HepG2 (cell line): ENCODE data around the gene POU2F2. TPM values are rescaled to one million over a fixed set of nuclear protein-coding genes. Genes with fewer than 3 reads are reported as not detected.

ENCODE experiments used
- ATAC-seq: fragments of 200-7000 bp; cut with Tn5 transposase; 3 replicates; pipeline ENCODE4 v1.9.1; 2020; ENCODE audit warnings: mild to moderate bottlenecking, moderate library complexity
- BruUV-seq: library from RNA; stranded (reverse); fragments of 400-500 nt; replicated peaks from 2 replicates; lab custom pipeline; 2021; lab: Mats Ljungman, UMichigan
- CTCF ChIA-PET: fragments of 300-600 bp; formaldehyde crosslinking; extraction: SDS; loops from one replicate; lab custom pipeline; 2021; ENCODE audit warnings: low total read pairs, inconsistent platforms, low intra/inter-chr PET ratio; lab: Yijun Ruan, JAX
- POLR2A ChIA-PET: fragments of 350-600 bp; sonication (Branson Sonifier 250); formaldehyde crosslinking; loops from one replicate; lab custom pipeline; 2020; ENCODE audit warnings: antibody characterized with exemption, inconsistent platforms; lab: Yijun Ruan, JAX
- DNase-seq: peaks from one replicate; pipeline ENCODE4 v3.0.0-alpha.2; 2015; ENCODE audit warnings: low spot score
- FAIRE-seq: peaks from 3 replicates; lab custom pipeline; 2011; peaks lifted over from hg19 to GRCh38; lab: Jason Lieb, UNC
- H2AFZ ChIP-seq: one replicate; pipeline ENCODE4 v1.6.1; 2011; ENCODE audit warnings: low read length, inconsistent platforms
- H3K27ac ChIP-seq: fragments of 300-600 bp; 3 replicates; pipeline ENCODE4 v1.8.0; 2011; ENCODE audit warnings: mixed run types, mild to moderate bottlenecking, mixed read lengths, low read length, inconsistent platforms; ENCODE audit not compliant: insufficient read depth; ENCODE audit errors: extremely low read length
- H3K27me3 ChIP-seq, 2 experiments: fragments of 200-600 bp in 1 of 2; 2 replicates in 1 of 2; 3 replicates in 1 of 2; pipeline versions ENCODE4 v1.6.0 to v1.8.0; 2011; ENCODE audit warnings: low read length in 2 of 2, mild to moderate bottlenecking in 2 of 2, moderate library complexity in 2 of 2, inconsistent platforms in 1 of 2; ENCODE audit not compliant: insufficient read depth in 2 of 2, control insufficient read depth in 1 of 2
- H3K36me3 ChIP-seq, 2 experiments: fragments of 200-600 bp in 1 of 2; replicated peaks in 1 of 2; 2 replicates in 1 of 2; 3 replicates in 1 of 2; pipeline versions ENCODE4 v1.5.1 to v1.8.0; 2011; ENCODE audit warnings: low read length in 2 of 2, inconsistent platforms in 1 of 2; ENCODE audit not compliant: insufficient read depth in 2 of 2, control insufficient read depth in 1 of 2
- H3K4me1 ChIP-seq: 2 replicates; pipeline ENCODE4 v1.5.1; 2012; ENCODE audit warnings: low read length, inconsistent platforms; ENCODE audit not compliant: insufficient read depth
- H3K4me2 ChIP-seq: 2 replicates; pipeline ENCODE4 v1.6.0; 2011; ENCODE audit warnings: low read depth, low read length, inconsistent platforms
- H3K4me3 ChIP-seq, 3 experiments: fragments of 200-600 bp in 1 of 3; sonication (generic), shearing (Covaris generic) in 1 of 3; replicated peaks in 1 of 3; 2 replicates each; pipeline ENCODE4 v1.5.1; 2011 to 2016; ENCODE audit warnings: low read length in 3 of 3, inconsistent platforms in 2 of 3, low read depth in 2 of 3, mild to moderate bottlenecking in 2 of 3, control low read depth in 1 of 3, mixed read lengths in 1 of 3; ENCODE audit not compliant: insufficient read depth in 1 of 3
- H3K79me2 ChIP-seq: one replicate; pipeline ENCODE4 v1.6.1; 2011; ENCODE audit warnings: low read length, inconsistent platforms; ENCODE audit not compliant: insufficient read depth
- H3K9ac ChIP-seq: 2 replicates; pipeline ENCODE4 v1.6.0; 2011; ENCODE audit warnings: mild to moderate bottlenecking, low read depth, low read length, inconsistent platforms; ENCODE audit not compliant: insufficient read depth
- H3K9me3 ChIP-seq: 2 replicates; pipeline ENCODE4 v1.5.1; 2012; ENCODE audit warnings: mild to moderate bottlenecking, low read length
- H4K20me1 ChIP-seq: 2 replicates; pipeline ENCODE4 v1.6.0; 2011; ENCODE audit warnings: inconsistent platforms, mild to moderate bottlenecking, low read length, moderate library complexity; ENCODE audit not compliant: insufficient read depth
- BCL6 ChIP-seq: IDR thresholded peaks from 2 replicates; pipeline ENCODE4 v1.6.1; 2016; ENCODE audit warnings: missing genetic modification reagents, missing compliant biosample characterization
- BRCA1 ChIP-seq: sonication (generic); formaldehyde crosslinking; IDR thresholded peaks from 2 replicates; pipeline ENCODE4 v1.4.0; 2020; ENCODE audit warnings: missing genetic modification reagents
- CEBPG ChIP-seq: IDR thresholded peaks from 2 replicates; pipeline ENCODE4 v1.6.1; 2016
- ELF1 ChIP-seq: sonication (generic); formaldehyde crosslinking; IDR thresholded peaks from 2 replicates; pipeline ENCODE4 v1.4.0; 2020; ENCODE audit warnings: missing genetic modification reagents
- HNF4A ChIP-seq: sonication (generic); formaldehyde crosslinking; IDR thresholded peaks from 2 replicates; pipeline ENCODE4 v1.4.0; 2020; ENCODE audit warnings: missing genetic modification reagents
- POLR2A ChIP-seq, 2 experiments: IDR thresholded peaks; 2 replicates each; pipeline ENCODE4 v1.6.1; 2011; ENCODE audit warnings: low read depth in 2 of 2, low read length in 2 of 2, mild to moderate bottlenecking in 1 of 2, moderate library complexity in 1 of 2; ENCODE audit not compliant: insufficient read depth in 1 of 2
- RAD21 ChIP-seq: fragments of 450-650 bp; formaldehyde crosslinking; IDR thresholded peaks from 2 replicates; pipeline ENCODE4 v1.5.0; 2020; ENCODE audit warnings: mild to moderate bottlenecking
- SAP130 ChIP-seq: IDR thresholded peaks from 2 replicates; pipeline ENCODE4 v1.6.1; 2016; ENCODE audit warnings: low read depth
- SIN3A ChIP-seq: IDR thresholded peaks from 2 replicates; pipeline ENCODE4 v1.6.1; 2011; ENCODE audit warnings: low read depth, mild to moderate bottlenecking, control low read depth, low read length, borderline replicate concordance
- ZBTB3 ChIP-seq: sonication (generic); formaldehyde crosslinking; IDR thresholded peaks from 2 replicates; pipeline ENCODE4 v1.4.0; 2020; ENCODE audit warnings: low read depth, mild to moderate bottlenecking, moderate library complexity, missing genetic modification reagents, borderline replicate concordance
- ZNF138 ChIP-seq: sonication (generic); formaldehyde crosslinking; IDR thresholded peaks from 2 replicates; pipeline ENCODE4 v1.5.0; 2020; ENCODE audit warnings: mild to moderate bottlenecking, low read depth, missing genetic modification reagents
- ZNF747 ChIP-seq: sonication (generic); formaldehyde crosslinking; IDR thresholded peaks from 2 replicates; pipeline ENCODE4 v1.8.1; 2023; ENCODE audit warnings: missing genetic modification reagents, mild to moderate bottlenecking, borderline replicate concordance
- WGBS: methylation state at CpG from one replicate; pipeline ENCODE4 v1.1.6; 2017; ENCODE audit warnings: low lambda C conversion rate; 5-methylcytosine and 5-hydroxymethylcytosine counted together
- in situ Hi-C: cut with HindIII; loops from 2 replicates; pipeline ENCODE4 v1.10.0; 2017; ENCODE audit warnings: low pct_unique_long_range_greater_than_20kb; ENCODE audit not compliant: extremely low pct_ligation_motif_present
- intact Hi-C: fragments of 100-400 bp; cut with micrococcal nuclease; formaldehyde crosslinking; loops from one replicate; pipeline ENCODE4 v1.10.0; 2022; ENCODE audit not compliant: unreplicated experiment
- polyA plus RNA-seq, 8 experiments: library from polyadenylated mRNA; depleted of rRNA in 3 of 8; stranded (reverse) in 7 of 8; unstranded in 1 of 8; fragments of >200 nt; fragmentation: Illumina TruSeq in 4 of 8; extraction: Trizol in 4 of 8; gene quantifications; 2 replicates each; pipeline versions ENCODE4 v1.2.1 to v1.2.3, GENCODE V29; 2011 to 2016; ENCODE audit warnings: low read depth in 4 of 8, missing spikeins in 1 of 8, mixed read lengths in 1 of 8; ENCODE audit not compliant: insufficient read depth in 1 of 8
- total RNA-seq, 5 experiments: library from RNA; depleted of rRNA; stranded (reverse); fragments of >200 nt; fragmentation: Illumina TruSeq; extraction: Trizol; gene quantifications; 2 replicates each; pipeline ENCODE4 v1.2.3, GENCODE V29; 2016; ENCODE audit warnings: low read depth in 1 of 5
- TF ChIP-seq, protein P1 (sequence below): IDR thresholded peaks from 2 replicates; pipeline ENCODE4 v1.6.1; 2016; ENCODE audit warnings: missing compliant biosample characterization, missing genetic modification reagents, borderline replicate concordance
- TF ChIP-seq, protein P2 (sequence below): sonication (generic); formaldehyde crosslinking; IDR thresholded peaks from 2 replicates; pipeline ENCODE4; 2020; ENCODE audit warnings: missing genetic modification reagents, mild to moderate bottlenecking, borderline replicate concordance
- TF ChIP-seq, protein P3 (sequence below): sonication (generic); formaldehyde crosslinking; IDR thresholded peaks from 2 replicates; pipeline ENCODE4 v1.9.0; 2022; ENCODE audit warnings: missing genetic modification reagents, mild to moderate bottlenecking, borderline replicate concordance

POU2F2 gene
- total and polyA plus RNA-seq, 2 of the 13 experiments (the other 11 are each of a cell fraction or from before 2014, with no cell fraction given) = 0.09 to 0.17 TPM

DNA sequence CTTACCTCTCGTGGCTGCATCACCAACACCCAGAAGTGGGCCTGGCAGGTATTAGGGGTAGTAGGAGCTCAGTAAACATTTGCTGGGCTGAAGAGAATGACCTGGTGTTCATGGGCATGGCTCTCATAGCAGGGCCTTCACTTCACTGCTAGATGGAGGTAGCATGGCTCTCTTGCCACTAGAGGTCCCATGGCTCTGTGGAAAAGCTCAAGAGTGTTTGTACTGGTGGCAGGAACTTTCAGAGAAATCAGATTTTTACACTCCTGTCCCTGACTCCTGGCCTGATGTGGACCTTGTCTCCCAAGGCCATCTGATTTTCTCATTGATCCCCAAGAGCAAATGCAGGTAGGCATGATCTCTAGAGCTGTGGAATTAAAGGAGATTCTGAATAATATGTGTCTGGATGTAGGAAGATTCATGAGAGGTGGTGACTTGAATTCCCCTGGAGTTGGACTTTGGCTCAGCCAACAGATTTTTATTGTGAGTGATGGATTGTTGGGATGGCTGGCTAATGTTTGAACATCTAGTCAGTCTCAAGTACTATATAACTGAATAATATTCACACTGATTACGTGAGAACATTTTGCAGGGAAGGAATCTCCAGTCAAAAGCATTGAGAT, 50.6 kb downstream of the POU2F2 start:
- Histone ChIP-seq H3K27me3 (no peaks in the 10 kb centered on the region; a peak in 1 of 5 replicates), H3K9ac (no peak overlapping the region), H2AFZ (no peak overlapping the region), H3K4me1 (peaks cover 42% of the 10 kb centered on the region), H3K79me2 (peaks cover 17% of the 10 kb centered on the region), H4K20me1 (peaks cover 24% of the 10 kb centered on the region), H3K4me2 (peak overlapping the region; percentile 13; the same call in 1 of the 2 replicates), H3K36me3 (peaks cover 24 to 26% of the 10 kb centered on the region in 2 experiments; a peak in 4 of 5 replicates), H3K9me3 (no peaks in the 10 kb centered on the region), H3K4me3 (no peak overlapping the region), H3K27ac (peak overlapping the region; percentile 20)
- CTCF ChIA-PET = no interaction called here
- 63% methylated on average over 2 of the region's 2 CpGs for WGBS
- POLR2A ChIA-PET = no interaction called here
- BruUV-seq = no TSS peak
- intact Hi-C loops (no loop called here), in situ Hi-C loops (no loop called here)
- DNase-seq = peak; percentile 57
- FAIRE-seq = peak; percentile 89
- ATAC-seq = peak; percentile 86
- TF ChIP-seq, protein P1, sequence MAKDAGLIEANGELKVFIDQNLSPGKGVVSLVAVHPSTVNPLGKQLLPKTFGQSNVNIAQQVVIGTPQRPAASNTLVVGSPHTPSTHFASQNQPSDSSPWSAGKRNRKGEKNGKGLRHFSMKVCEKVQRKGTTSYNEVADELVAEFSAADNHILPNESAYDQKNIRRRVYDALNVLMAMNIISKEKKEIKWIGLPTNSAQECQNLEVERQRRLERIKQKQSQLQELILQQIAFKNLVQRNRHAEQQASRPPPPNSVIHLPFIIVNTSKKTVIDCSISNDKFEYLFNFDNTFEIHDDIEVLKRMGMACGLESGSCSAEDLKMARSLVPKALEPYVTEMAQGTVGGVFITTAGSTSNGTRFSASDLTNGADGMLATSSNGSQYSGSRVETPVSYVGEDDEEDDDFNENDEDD = no peak
- TF ChIP-seq, protein P2, sequence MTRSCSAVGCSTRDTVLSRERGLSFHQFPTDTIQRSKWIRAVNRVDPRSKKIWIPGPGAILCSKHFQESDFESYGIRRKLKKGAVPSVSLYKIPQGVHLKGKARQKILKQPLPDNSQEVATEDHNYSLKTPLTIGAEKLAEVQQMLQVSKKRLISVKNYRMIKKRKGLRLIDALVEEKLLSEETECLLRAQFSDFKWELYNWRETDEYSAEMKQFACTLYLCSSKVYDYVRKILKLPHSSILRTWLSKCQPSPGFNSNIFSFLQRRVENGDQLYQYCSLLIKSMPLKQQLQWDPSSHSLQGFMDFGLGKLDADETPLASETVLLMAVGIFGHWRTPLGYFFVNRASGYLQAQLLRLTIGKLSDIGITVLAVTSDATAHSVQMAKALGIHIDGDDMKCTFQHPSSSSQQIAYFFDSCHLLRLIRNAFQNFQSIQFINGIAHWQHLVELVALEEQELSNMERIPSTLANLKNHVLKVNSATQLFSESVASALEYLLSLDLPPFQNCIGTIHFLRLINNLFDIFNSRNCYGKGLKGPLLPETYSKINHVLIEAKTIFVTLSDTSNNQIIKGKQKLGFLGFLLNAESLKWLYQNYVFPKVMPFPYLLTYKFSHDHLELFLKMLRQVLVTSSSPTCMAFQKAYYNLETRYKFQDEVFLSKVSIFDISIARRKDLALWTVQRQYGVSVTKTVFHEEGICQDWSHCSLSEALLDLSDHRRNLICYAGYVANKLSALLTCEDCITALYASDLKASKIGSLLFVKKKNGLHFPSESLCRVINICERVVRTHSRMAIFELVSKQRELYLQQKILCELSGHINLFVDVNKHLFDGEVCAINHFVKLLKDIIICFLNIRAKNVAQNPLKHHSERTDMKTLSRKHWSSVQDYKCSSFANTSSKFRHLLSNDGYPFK (CRISPR knock-in tag) = no peak
- TF ChIP-seq SIN3A (no peak), BCL6 (CRISPR knock-in tag) (no peak), ZNF138 (no peak), POLR2A (IDR thresholded peaks at IDR 0.05; ENCODE audit: insufficient read depth in 1 of 2, low read depth in 2 of 2, low read length in 2 of 2) (0 out of 4 replicates have a peak, but pooled peaks of 1 of the 2 experiments have one; percentile 30), ZBTB3 (CRISPR knock-in tag) (no peak), RAD21 (CRISPR knock-in tag) (peak; percentile 21; the same call in 1 of the 2 replicates), BRCA1 (CRISPR knock-in tag) (no peak), CEBPG (CRISPR knock-in tag) (no peak), ZNF747 (no peak), ELF1 (CRISPR knock-in tag) (no peak), SAP130 (peak; percentile 19; the same call in 1 of the 2 replicates), HNF4A (CRISPR knock-in tag) (peak; percentile 16; the same call in 1 of the 2 replicates)
- TF ChIP-seq, protein P3, sequence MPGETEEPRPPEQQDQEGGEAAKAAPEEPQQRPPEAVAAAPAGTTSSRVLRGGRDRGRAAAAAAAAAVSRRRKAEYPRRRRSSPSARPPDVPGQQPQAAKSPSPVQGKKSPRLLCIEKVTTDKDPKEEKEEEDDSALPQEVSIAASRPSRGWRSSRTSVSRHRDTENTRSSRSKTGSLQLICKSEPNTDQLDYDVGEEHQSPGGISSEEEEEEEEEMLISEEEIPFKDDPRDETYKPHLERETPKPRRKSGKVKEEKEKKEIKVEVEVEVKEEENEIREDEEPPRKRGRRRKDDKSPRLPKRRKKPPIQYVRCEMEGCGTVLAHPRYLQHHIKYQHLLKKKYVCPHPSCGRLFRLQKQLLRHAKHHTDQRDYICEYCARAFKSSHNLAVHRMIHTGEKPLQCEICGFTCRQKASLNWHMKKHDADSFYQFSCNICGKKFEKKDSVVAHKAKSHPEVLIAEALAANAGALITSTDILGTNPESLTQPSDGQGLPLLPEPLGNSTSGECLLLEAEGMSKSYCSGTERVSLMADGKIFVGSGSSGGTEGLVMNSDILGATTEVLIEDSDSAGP (CRISPR knock-in tag) = 0 out of 2 replicates have a peak, but pooled peaks have one; percentile 9
